HG03342 (cell line): ENCODE measurements around the gene RPH3AL.

Experiments
- ATAC-seq: cut with Tn5 transposase; IDR thresholded peaks from one replicate; pipeline ENCODE4 v1.9.1; 2021; ENCODE audit warnings: mild to moderate bottlenecking, moderate library complexity; ENCODE audit not compliant: unreplicated experiment

Gene RPH3AL

DNA sequence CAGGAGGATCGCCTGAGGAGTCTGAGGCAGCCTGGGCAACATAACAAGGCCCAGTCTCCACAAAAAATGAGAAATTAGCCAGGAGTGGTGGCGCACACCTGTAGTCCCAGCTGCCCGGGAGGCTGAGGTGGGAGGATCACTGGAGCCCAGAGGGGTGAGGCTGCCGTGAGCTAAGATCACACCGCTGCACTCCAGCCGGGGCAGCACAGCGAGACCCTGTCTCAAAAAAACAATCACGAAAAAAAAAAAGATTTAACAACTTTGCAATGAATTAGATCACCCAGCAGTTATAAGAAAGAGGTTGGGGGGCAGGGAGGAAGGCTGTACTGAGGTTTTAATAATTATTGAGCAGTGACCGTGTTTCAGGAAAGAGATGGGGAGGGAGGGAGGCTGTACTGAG lies 49.4 kb downstream of the RPH3AL start:
- no peak for ATAC-seq

DNA sequence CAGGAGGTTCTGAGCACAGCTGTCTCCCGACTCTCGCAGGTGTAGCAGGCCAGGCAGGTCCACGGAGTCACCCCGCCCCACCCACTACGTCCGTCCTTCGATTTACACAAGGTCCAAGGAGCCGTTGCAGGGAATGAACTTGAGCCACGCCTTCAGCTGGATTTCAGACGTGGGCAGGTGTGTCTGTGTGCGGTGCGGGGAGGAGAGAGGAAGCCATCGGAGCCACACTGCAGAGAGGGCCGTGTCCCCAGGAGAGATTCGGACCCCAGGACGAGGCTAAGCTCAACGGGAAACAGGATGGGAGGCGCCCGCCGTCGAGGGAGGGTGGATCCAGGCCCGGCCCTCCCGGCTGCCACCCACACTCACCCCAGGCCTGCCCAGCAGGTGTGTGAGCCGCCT lies 50.3 kb downstream of the RPH3AL start:
- ATAC-seq: no peak

DNA sequence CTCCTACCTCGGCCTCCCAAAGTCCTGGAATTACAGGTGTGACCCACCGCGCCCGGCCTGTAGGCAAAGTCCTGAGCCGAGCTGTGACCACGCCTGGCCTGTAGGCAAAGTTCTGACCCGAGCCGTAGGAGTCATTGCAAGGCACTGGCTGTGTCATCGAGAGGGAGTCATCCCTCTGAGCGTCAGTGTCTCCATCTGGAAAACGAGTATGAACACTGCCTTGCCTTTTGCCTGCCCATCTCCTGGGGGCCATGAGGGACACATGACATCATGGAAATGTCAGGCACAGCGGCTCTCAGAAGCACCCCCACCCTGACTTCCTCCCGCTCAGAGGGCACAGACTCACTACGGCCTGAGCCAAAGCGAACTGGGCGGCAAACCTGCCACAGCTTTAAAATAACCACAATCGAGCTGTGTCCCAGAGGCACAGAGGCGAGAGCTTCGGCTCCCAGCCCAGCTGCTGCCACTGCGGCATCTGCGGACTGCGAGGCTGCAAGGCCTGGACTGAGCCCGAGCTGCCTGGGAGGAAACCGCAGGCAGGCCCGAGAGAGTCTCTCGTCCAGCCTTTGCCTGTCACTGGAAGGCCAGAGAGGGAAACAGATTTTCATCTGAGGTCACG lies 50.8 kb downstream of the RPH3AL start:
- no peak for ATAC-seq

DNA sequence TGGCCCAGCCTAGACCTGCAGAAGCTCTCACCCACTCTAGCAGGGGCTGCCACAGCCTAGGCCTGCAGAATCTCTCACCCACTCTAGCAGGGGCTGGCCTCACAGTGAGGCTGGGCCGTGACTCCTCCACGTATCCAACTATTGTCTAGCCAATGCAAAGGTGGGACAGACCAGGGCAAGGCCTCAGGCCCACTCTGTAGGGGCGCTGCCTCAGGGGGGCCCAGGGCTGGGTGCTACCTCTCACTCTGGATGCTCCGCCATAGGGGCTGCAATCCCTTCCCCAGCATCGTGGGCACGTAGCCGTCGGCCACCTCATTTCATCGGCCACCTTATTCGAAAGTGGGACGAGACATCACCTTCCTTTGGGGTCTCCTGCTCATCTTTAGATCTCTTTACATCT lies 51.7 kb downstream of the RPH3AL start:
- no peak for ATAC-seq

DNA sequence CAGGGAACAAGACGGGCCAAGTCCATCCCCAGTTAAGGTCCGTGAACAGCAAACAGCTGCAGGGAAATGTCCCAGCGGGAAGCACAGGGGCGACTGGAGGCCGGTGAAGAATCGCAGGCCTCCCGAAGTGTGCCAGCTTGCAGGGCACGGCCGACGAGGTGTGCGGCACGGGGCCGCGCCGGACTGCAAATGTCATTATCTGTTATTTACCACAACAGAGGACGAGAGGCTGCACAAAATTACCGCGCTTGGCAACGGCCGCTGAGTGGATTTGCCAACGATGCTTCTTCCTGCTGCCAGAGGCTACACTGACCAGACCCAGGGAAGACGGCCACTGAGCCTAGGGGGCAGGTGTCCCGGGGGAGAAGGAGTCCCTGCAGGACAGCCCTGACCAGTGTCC lies 53.1 kb downstream of the RPH3AL start:
- no peak for ATAC-seq

DNA sequence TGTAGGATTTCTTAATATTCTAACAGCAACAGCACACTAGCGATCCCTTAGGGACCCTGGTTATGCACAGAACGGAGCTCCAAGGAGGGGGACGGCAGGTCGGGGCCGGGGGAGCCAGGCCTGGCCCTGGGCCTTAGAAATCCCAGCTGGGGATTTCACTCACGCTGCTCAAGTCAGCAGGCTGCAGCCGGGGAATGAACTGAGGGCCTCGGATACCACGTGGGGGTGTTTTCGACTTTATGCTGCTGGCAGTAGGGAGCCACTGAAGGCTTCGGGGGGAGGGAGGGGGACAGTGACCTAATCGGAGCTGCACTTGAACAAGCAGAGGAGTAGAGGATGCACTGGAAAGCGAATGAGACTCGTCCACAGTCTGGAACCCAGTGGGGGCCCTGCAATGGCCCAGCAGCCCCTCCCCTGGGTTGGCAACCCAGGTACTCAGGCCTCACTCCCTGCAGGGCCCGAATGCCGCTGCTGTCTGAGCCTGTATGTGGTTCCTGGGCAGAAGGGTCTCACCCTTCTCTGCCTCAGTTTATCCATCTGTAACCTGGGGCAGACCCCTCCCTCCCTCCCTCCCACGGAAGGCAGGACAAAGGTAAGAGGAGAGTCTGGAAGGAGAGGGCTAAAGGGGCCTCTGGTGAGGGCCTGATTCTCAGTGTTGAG lies 53.7 kb downstream of the RPH3AL start:
- no peak for ATAC-seq

DNA sequence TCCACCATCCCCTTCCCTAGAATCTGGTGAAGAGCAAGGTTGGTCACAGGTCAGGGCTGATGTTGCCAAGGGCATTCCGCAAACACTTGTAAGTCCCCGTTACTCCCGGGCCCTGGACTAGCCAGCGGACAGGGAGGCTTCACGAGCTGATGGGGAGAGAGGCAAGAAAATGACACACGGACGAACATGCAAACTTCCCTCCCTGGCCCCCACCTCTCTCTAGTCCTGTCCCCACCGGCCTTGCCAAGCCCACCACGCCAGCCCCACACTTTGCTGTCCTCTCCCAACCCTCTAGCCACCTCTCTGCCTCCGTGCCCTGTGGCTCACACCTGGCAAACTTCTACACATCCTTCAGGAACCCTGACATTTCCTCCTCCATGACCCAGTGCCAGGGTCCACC lies 54.8 kb downstream of the RPH3AL start:
- ATAC-seq: no peak

DNA sequence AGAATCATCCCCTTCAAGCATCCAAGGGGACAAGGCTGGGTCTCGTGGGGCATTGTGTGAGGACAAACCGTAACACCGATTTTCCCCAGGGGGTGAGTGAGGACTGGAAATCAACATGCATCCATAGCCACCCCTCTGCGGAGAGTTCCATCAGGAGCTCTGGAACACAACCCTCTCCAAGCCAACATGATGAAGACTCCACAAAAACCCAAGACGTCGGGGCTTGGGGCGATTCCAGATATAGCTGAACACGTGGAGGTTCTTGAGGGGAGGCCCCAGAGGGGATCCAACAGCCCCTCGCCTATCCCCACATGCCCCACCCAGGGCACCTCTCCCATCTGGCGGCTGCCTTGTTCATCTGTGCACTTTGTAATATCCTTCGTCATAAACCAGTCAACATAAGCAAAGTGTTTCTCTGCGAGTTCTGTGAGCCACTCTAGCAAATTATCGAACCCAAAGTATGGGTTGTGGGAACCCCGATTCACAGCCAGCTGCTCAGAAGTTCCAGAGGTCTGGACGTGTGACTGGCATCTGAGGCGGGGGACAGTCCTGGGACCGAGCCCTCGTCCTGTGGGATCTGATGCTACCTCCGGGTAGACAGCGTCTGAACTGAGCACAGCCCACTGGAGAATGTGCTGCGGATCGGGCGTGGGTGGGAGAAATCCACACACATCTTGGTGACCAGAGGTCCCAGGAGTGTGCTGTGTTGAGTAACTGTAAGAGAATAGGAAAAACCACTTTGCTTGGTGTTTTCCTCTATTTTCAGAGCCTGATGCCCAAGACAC lies 55.5 kb downstream of the RPH3AL start:
- no peak for ATAC-seq

DNA sequence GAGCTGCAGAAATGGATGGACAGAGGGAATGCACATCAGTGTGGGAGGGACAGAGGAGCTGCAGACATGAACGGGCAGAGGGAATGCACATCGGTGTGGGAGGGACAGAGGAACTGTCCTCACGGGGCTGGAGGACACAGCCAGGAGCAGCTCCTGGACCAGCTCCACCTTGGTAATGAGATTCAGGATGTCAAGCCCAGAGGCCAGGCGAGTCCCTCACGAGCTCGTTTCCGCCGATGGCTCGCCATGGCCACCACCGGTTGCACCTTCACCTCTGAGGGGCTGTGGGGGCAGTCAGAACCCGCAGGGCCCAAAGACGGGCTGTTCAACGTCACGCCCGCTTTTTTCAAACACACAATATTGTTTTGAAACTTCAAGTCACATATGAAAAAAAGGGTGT lies 56.2 kb downstream of the RPH3AL start:
- no peak for ATAC-seq

DNA sequence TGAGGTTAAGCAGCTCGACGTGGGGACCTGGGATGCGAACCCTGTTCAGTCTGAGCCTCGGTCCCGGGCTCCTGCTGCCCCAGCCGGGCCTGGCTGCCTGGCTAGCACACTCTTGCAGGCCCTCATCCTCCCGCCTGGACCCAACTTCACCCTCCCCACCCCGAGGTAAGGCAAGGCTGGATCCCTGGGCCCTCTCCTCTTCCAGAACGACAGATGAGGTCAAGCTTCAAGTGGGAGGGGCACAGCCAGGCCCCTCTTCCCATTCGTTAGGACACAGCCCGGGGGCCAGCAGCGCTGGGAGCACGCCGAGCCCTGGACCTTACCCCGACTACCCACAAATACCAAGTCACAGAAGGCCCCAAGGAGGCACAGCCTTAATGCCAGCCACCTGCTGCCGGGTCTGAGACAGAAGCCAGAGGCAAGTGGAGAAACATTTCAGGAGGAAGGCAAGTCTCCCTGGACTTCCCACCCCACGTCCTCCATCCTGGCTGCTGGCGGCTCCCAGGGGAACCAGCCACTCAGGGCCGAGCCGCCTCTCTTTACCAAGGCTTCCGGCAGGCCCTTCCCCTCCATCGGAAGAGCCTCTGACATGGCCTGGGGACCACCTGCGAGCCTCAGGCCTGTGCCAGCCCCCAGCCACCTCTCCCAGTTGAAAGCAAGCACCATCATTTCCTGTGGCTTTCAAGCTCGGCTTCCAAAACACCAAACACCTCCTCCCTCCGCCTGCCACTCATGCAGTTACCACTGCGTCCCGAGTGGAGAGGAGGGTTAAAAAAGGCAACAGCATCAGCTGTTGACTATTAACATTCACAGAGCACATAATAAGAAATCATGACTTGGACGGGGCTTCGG lies 59.9 kb downstream of the RPH3AL start:
- ATAC-seq: no peak

DNA sequence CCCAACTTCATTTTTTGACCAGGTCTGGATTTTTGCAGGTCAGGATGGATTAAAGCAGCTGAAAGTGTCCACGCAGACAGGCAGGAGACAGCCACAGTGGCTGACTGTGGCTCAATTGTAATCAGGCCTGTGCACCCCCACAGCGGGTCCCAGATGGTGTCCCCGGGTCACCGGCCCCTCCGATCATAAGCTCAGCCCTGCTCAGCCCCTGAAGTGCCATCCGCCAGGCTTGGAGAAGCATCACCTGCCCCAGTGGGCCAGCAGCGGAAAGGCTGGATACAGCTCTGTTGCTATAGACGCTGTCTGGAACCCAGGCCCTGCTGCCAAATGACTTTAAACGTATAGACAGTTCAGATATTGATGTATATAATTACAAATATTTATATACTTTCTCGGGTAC lies 60.6 kb downstream of the RPH3AL start:
- ATAC-seq: no peak

DNA sequence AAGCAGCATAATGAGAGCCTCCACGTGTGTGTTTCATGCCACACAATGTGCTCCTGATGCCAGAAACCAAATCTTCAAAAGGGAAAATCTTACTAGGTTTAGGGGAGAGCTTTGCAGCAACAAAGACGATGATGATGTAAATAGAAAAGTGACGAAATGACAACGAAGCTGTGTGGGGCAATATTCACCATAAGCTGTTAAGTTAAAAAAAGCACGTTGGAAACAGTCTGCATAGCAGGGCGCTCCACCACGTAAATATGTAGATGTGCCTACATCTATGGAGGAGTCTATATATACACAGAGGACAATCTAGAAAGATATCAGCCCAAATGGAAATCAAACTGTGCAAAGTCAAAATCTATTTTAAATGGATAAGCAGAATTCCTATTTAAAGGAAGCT lies 61.0 kb downstream of the RPH3AL start:
- ATAC-seq: no peak

DNA sequence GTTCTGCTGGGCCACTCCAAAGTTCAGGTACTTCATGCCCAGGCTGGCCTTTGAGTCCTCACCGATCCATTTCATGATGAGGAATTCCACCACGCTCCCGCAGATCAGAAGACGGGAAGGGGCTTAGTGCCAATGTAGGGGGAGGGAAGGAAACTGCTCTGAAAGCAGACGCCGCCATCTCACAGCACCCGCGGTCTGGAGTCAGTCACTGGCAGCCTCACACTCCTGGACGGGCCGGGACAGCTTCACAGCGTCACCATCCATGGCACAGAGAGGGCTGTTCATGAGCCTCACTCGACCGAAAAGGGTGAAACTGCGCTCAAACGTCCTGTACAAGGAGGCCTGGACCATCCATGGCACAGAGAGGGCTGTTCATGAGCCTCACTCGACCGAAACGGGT lies 62.0 kb downstream of the RPH3AL start:
- no peak for ATAC-seq

DNA sequence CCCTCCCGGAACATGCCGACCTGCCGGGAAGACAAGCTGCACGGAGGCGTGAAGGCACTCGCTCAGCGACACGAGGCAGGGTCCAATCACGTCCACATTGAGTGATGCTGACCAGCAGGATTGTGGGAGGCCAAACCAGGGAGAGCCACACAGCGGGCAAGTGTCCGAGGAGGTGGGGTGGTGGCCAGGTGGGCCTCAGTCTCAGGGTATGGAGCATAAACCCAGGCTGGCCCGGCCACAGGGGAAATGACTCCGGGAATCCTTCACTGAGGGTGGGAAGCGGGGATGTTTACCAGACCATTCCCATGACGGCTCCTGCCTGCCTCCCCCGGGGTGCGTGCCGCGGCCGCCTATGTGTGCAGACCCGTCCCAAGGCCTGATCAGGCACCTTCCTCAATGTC lies 62.5 kb downstream of the RPH3AL start:
- no peak for ATAC-seq

DNA sequence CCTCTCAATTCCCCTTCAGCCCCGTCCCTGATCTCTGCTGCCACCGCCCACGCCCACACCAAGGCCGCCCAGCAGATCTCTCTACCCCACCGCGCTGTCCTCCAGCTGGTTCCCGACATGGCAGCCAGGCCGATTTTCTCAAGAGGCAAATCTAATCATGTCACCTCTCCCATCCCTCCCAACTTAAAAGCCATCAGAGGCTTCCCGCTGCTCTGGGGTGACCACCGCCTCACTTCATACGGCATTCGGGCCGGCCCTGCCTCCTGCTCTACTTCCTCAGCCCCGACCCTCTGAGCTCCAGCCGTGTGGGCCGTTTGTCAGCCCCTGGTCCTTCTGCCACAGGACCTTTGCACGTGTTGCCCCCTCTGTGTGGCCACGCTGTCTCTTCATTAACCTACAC lies 63.2 kb downstream of the RPH3AL start:
- ATAC-seq: no peak

DNA sequence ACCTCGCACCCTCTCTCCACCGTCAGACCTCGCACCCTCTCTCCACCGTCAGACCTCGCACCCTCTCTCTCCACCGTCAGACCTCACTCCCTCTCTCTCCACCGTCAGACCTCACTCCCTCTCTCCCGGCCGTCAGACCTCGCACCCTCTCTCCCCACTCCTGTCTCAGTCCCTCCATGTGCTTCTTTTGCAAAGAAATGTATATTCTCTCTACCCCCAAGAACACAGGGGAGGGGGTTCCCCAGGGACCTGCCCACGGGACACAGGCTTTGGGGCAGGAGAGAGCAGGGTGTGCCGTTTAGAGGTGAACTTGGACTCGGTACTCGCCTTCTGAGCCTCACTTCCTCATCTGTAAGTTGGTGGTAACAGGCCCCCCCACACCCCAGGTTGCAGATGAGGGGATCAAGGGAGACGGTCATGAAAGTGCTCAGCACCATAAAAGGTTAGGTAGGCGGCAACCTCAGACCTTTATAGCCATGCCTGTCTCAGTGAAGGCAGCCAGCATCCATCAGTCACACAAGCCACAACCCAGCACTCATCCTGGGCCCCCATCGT lies 63.7 kb downstream of the RPH3AL start:
- no peak for ATAC-seq

DNA sequence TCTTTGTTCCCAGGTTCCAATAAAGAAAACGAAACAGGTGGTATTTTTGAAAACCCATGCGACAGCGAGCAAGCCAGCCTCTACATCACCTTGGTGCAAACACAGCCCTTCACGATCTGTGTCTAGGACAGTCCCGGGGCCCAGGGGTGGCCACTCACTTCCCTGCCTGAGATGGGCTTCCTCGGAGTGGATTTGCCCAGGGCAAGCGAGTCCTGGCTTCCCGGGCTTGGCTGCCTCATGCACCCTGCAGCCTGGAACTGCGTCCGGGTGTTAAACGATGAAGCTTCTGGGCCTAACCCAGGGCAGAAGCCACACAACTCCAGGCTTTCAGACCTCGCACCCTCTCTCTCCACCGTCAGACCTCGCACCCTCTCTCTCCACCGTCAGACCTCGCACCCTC lies 66.0 kb downstream of the RPH3AL start:
- ATAC-seq: no peak

DNA sequence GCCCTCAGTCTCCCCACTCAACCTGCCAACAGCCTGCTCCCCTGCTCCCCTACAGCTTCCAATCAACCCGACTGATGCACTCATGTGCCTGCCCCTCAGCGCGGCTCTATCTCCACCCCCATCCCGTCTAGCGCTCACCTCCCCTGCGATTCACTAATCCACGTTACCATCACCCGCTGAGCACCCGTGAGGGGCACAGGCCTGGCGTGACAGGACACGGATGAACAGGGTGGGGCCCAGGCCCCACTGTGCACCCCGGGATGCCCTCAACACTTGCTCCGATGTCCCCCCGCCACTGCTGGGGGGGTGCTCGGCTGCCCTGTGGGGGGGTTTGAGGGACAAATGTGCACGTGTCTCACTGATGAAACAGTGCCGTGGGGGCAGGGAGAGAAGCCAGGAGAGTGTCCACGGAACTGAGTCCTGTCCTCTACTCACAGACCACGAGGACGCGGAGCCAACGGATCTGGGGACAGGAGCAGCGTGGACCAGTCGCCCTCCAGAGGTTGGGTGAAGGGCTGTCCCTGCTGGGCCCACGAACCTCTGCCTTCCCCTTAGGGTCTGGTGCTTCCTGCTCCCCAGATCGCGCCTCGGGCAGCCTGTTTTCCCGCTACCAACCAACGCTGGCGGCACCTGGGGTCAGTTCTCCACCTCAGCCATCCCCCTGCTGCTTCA lies 66.7 kb downstream of the RPH3AL start:
- no peak for ATAC-seq

DNA sequence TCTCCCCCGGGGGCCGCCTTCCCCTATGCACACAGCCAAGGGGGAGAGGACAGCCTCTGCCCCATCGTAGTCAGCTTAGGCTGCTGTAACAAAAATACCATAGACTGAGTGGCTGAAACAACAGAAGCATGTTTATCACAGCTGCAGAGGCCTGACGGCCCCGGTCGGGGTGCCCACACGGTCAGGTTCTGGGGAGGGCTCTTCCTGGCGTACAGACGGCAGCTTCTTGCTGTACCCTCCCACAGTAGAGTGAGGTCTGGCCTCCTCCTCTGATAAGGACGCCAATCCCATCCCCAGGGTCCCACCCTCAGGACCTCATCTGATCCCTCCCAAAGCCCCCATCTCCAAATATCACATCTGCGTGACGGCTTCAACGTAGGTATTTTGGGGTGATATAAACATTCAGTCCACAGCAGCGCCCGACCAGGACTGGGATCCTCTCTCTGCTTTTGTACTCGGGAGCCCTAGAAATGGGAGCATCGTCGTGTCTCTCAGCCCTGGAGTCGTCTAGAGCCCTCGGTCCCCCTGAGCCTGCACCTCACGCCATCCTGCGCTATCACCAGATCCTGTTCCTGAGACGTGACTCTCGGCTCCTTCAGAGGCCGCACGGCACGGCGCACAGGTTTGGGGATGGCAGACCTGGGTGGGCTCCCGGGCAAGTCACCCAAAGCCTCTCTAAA lies 67.8 kb downstream of the RPH3AL start:
- no peak for ATAC-seq
